WTC11 (cell line): ENCODE measurements around the gene AKAP14. TPM values are rescaled to one million over a fixed set of nuclear protein-coding genes. Genes with fewer than 3 reads are reported as not detected.

Source experiments
- ATAC-seq: fragments of 200-7000 bp; cut with Tn5 transposase; 2 replicates; pipeline ENCODE4 v1.10.0; 2021; ENCODE audit warnings: mild to moderate bottlenecking, moderate library complexity
- Bru-seq: library from RNA; stranded (reverse); fragments of 400-500 nt; gene quantifications from one replicate; lab custom pipeline; 2021; lab: Mats Ljungman, UMichigan
- CTCF ChIA-PET: fragments of 300-600 bp; sonication (Branson Sonifier 250); formaldehyde crosslinking; loops from one replicate; lab custom pipeline; 2021; ENCODE audit warnings: antibody characterized with exemption; lab: Charles Lee
- POLR2A ChIA-PET: fragments of 350-600 bp; sonication (Branson Sonifier 250); formaldehyde crosslinking; loops from one replicate; lab custom pipeline; 2021; ENCODE audit warnings: antibody characterized with exemption; lab: Charles Lee
- DNase-seq: peaks from one replicate; pipeline ENCODE4 v3.0.0; 2021; ENCODE audit warnings: low spot score
- H3K27ac Mint-ChIP-seq: 2 replicates; pipeline ENCODE4 v1.8.0; 2021; ENCODE audit warnings: mixed read lengths
- H3K27me3 Mint-ChIP-seq: 2 replicates; pipeline ENCODE4 v1.8.0; 2021; ENCODE audit warnings: low read depth, mild to moderate bottlenecking, moderate library complexity, mixed read lengths
- H3K36me3 Mint-ChIP-seq: 2 replicates; pipeline ENCODE4 v1.8.0; 2021; ENCODE audit warnings: mixed read lengths
- H3K4me1 Mint-ChIP-seq: 2 replicates; pipeline ENCODE4 v1.8.0; 2022; ENCODE audit warnings: mixed read lengths
- H3K4me3 Mint-ChIP-seq: 2 replicates; pipeline ENCODE4 v1.8.0; 2021; ENCODE audit warnings: mild to moderate bottlenecking, moderate library complexity, mixed read lengths
- H3K9me3 Mint-ChIP-seq: 2 replicates; pipeline ENCODE4 v1.8.0; 2021; ENCODE audit warnings: mixed read lengths
- CBFB ChIP-seq: sonication (generic); formaldehyde crosslinking; IDR thresholded peaks from 2 replicates; pipeline ENCODE4 v1.8.1; 2022; ENCODE audit warnings: mild to moderate bottlenecking, low read depth, missing genetic modification reagents
- FOXK1 ChIP-seq: sonication (generic); formaldehyde crosslinking; IDR thresholded peaks from 2 replicates; pipeline ENCODE4 v1.8.0; 2022; ENCODE audit warnings: mild to moderate bottlenecking, moderate library complexity, missing genetic modification reagents
- JUN ChIP-seq: sonication (generic); formaldehyde crosslinking; IDR thresholded peaks from 2 replicates; pipeline ENCODE4 v1.8.0; 2023; ENCODE audit warnings: mild to moderate bottlenecking, missing genetic modification reagents
- NR2C2 ChIP-seq: sonication (generic); formaldehyde crosslinking; IDR thresholded peaks from 2 replicates; pipeline ENCODE4 v1.8.0; 2022; ENCODE audit warnings: mild to moderate bottlenecking, missing genetic modification reagents
- NR3C1 ChIP-seq: sonication (generic); formaldehyde crosslinking; conservative IDR thresholded peaks from 2 replicates; pipeline ENCODE4 v1.8.1; 2023; ENCODE audit warnings: low read depth, mild to moderate bottlenecking, missing genetic modification reagents
- OVOL2 ChIP-seq: fragments of 250-450 bp; sonication (Bioruptor Pico); IDR thresholded peaks from 2 replicates; pipeline ENCODE4 v1.9.0; 2021; ENCODE audit warnings: mild to moderate bottlenecking, borderline replicate concordance
- ZNF121 ChIP-seq: sonication (generic); formaldehyde crosslinking; IDR thresholded peaks from 2 replicates; pipeline ENCODE4 v1.8.0; 2023; ENCODE audit warnings: missing genetic modification reagents
- ZNF219 ChIP-seq: sonication (generic); formaldehyde crosslinking; IDR thresholded peaks from 2 replicates; pipeline ENCODE4 v1.8.0; 2023; ENCODE audit warnings: missing genetic modification reagents, mild to moderate bottlenecking, borderline replicate concordance
- ZNF263 ChIP-seq: sonication (generic); formaldehyde crosslinking; IDR thresholded peaks from 2 replicates; pipeline ENCODE4 v1.8.1; 2022; ENCODE audit warnings: low read depth, mild to moderate bottlenecking, moderate library complexity, missing genetic modification reagents
- ZNF317 ChIP-seq: sonication (generic); formaldehyde crosslinking; IDR thresholded peaks from 2 replicates; pipeline ENCODE4 v1.8.1; 2023; ENCODE audit warnings: low read depth, mild to moderate bottlenecking, moderate library complexity, missing genetic modification reagents, borderline replicate concordance
- long read RNA-seq, 3 experiments: library from RNA in 1 of 3; library from capped mRNA in 1 of 3; library from polyadenylated mRNA in 1 of 3; unstranded in 2 of 3; stranded (forward) in 1 of 3; transcript quantifications; one replicate each; pipeline ENCODE4 v2.0.0, GENCODE V29; 2021
- total RNA-seq: library from RNA; stranded (reverse); gene quantifications from 3 replicates; pipeline ENCODE4 v1.2.3, GENCODE V29; 2021
- TF ChIP-seq, protein P1 (sequence below): fragments of 250-450 bp; sonication (Bioruptor Pico); IDR thresholded peaks from 2 replicates; pipeline ENCODE4 v1.9.0; 2021; ENCODE audit warnings: moderate library complexity, mild to moderate bottlenecking, inconsistent platforms, borderline replicate concordance
- TF ChIP-seq, protein P2 (sequence below): sonication (generic); formaldehyde crosslinking; IDR thresholded peaks from 2 replicates; pipeline ENCODE4 v1.8.0; 2022; ENCODE audit warnings: mild to moderate bottlenecking, missing genetic modification reagents
- TF ChIP-seq, protein P3 (sequence below): fragments of 250-450 bp; sonication (Bioruptor Pico); IDR thresholded peaks from 2 replicates; pipeline ENCODE4 v1.8.0; 2021; ENCODE audit warnings: mild to moderate bottlenecking
- TF ChIP-seq, protein P4 (sequence below): sonication (generic); formaldehyde crosslinking; IDR thresholded peaks from 2 replicates; pipeline ENCODE4 v1.8.1; 2023; ENCODE audit warnings: mild to moderate bottlenecking, missing genetic modification reagents, moderate library complexity
- TF ChIP-seq, protein P5 (sequence below): sonication (generic); formaldehyde crosslinking; IDR thresholded peaks from 2 replicates; pipeline ENCODE4 v1.8.0; 2022; ENCODE audit warnings: mild to moderate bottlenecking, missing genetic modification reagents
- TF ChIP-seq, protein P6 (sequence below): sonication (generic); formaldehyde crosslinking; IDR thresholded peaks from 2 replicates; pipeline ENCODE4 v1.8.1; 2022; ENCODE audit warnings: mild to moderate bottlenecking, missing genetic modification reagents, moderate library complexity, borderline replicate concordance
- TF ChIP-seq, protein P7 (sequence below): sonication (generic); formaldehyde crosslinking; IDR thresholded peaks from 2 replicates; pipeline ENCODE4 v1.8.1; 2023; ENCODE audit warnings: mild to moderate bottlenecking, missing genetic modification reagents

The AKAP14 gene
- total RNA-seq (0.85 to 1.6 TPM in 2 of 3 replicates, not detected in the other), Bru-seq, nascent RNA (percentile 18 among the genes with signal in this experiment)
- long read RNA-seq, experiment 1, partial matches to known transcripts, result 0 of 2 reads
- long read RNA-seq, experiment 1, other reads (novel, unspliced or antisense), result 0 of 2 reads
- long read RNA-seq, experiment 2, result 0 reads
- long read RNA-seq, experiment 3, result 0 reads

DNA sequence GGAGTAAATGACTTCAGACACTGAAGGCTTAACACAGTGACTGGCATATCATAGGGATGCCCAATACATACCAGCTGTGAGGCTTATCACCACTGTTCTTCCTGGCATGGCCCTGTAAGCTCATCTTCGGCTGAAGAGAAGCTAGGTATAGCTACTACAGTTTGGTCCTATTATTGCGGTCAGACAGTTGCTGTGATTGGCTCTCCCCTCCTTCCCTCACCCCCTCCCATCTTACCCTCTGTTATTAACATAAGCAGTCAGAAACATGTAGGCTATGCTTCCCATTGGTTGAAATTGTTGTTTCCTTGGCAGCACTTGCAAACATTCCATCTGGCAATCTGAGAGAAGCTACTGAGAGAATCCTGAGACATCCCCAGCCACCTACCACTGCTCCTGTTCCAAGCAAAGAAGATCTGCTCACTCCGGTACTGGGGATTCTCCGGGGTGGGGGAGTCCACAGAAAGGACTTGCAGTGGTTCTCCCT lies at the start of gene AKAP14:
Gene AKAP14 (plus strand): TSS at position 51 of the 484 bp plus-strand sequence. CDS start 7,331 bp downstream, outside the sequence.
- Mint-ChIP-seq H3K27me3 (no peaks in the 10 kb centered on the region), H3K9me3 (no peaks in the 10 kb centered on the region), H3K36me3 (no peaks in the 10 kb centered on the region), H3K27ac (no peak within 1 kb of the TSS; the same call in 1 of the 2 replicates), H3K4me1 (peaks cover 4% of the 10 kb centered on the region), H3K4me3 (peak within 1 kb of the TSS; percentile 45)
- ATAC-seq (peak; percentile 87), DNase-seq (no peak)
- TF ChIP-seq, protein P1, sequence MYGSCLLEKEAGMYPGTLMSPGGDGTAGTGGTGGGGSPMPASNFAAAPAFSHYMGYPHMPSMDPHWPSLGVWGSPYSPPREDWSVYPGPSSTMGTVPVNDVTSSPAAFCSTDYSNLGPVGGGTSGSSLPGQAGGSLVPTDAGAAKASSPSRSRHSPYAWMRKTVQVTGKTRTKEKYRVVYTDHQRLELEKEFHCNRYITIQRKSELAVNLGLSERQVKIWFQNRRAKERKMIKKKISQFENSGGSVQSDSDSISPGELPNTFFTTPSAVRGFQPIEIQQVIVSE (CRISPR knock-in tag), result no peak
- TF ChIP-seq, protein P2, sequence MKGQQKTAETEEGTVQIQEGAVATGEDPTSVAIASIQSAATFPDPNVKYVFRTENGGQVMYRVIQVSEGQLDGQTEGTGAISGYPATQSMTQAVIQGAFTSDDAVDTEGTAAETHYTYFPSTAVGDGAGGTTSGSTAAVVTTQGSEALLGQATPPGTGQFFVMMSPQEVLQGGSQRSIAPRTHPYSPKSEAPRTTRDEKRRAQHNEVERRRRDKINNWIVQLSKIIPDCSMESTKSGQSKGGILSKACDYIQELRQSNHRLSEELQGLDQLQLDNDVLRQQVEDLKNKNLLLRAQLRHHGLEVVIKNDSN, result no peak
- TF ChIP-seq ZNF317 (CRISPR knock-in tag) (no peak), ZNF219 (CRISPR knock-in tag) (no peak), OVOL2 (CRISPR knock-in tag) (no peak)
- TF ChIP-seq, protein P3, sequence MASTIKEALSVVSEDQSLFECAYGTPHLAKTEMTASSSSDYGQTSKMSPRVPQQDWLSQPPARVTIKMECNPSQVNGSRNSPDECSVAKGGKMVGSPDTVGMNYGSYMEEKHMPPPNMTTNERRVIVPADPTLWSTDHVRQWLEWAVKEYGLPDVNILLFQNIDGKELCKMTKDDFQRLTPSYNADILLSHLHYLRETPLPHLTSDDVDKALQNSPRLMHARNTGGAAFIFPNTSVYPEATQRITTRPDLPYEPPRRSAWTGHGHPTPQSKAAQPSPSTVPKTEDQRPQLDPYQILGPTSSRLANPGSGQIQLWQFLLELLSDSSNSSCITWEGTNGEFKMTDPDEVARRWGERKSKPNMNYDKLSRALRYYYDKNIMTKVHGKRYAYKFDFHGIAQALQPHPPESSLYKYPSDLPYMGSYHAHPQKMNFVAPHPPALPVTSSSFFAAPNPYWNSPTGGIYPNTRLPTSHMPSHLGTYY (CRISPR knock-in tag), result no peak
- POLR2A ChIA-PET, result interaction anchor here (1.5 kb wide), 1 partner anchor 43 kb away, joined by 4 read pairs; the partner anchor contains the start of gene UPF3B
- CTCF ChIA-PET, result interaction anchor here (1.2 to 1.6 kb wide), 3 partner anchors 8 to 105 kb away, joined by 3 to 15 read pairs (median 3); partner anchors contain the start of gene RPL39

DNA sequence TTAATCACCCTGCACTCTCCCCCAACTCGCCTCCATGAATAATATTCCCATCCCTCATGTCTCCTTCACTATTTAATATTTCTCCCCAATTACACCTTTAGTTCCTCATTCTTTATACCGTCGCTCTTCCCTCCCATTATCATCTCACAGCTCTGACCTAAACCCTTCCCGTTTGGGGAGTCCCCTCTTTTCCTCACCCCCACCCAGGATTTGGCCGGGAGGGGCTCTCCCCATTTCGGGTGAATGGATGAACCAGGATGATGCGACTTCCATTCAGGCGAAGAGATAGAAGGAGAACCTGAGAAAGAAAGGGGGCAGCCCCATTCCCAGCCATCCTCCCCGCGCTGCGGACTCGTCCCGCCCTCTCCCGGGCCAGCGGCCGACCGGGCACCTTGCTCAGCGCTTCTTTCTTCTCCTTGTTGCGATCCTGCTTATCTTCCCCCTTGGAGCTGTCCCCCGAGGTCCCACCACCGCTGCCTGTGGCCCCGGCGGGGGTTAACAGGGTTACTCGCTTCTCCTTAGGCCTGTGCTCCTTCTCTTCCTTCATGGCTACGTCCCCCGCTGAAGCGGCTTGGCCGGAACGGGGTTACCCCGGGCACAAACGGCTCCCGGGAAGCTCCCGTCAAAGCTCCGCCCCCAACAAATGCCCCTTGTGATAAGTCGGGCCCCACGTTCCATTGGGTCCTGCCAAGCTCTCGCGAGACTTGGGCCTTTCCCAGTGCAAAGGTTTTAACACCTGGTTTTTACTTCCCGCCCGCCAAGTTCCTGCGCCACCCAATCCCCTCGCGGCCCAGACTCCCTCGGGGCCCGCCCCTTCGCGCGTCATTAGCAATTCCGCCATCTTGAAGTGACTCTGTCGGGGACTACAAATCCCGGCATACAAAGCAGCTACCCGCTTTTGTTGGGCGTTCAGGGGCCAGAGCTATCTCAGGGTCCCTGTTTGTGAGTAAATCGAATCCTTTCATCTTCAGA lies 43.0 kb upstream of the AKAP14 start, which contains the start of gene UPF3B:
Gene UPF3B (minus strand): TSS at position 582 of the 972 bp plus-strand sequence. CDS start 35 bp downstream, at position 547.
- TF ChIP-seq ZNF263 (CRISPR knock-in tag) (no peak), CBFB (CRISPR knock-in tag) (no peak), ZNF121 (CRISPR knock-in tag) (no peak), JUN (CRISPR knock-in tag) (no peak), NR3C1 (CRISPR knock-in tag) (no peak), FOXK1 (peak; percentile 40; the same call in 1 of the 2 replicates), ZNF219 (CRISPR knock-in tag) (no peak), NR2C2 (CRISPR knock-in tag) (no peak)
- TF ChIP-seq, protein P4, sequence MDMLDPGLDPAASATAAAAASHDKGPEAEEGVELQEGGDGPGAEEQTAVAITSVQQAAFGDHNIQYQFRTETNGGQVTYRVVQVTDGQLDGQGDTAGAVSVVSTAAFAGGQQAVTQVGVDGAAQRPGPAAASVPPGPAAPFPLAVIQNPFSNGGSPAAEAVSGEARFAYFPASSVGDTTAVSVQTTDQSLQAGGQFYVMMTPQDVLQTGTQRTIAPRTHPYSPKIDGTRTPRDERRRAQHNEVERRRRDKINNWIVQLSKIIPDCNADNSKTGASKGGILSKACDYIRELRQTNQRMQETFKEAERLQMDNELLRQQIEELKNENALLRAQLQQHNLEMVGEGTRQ, result 0 out of 2 replicates have a peak, but pooled peaks have one; percentile 18
- TF ChIP-seq, protein P5, sequence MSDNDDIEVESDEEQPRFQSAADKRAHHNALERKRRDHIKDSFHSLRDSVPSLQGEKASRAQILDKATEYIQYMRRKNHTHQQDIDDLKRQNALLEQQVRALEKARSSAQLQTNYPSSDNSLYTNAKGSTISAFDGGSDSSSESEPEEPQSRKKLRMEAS (CRISPR knock-in tag), result peak; percentile 62
- TF ChIP-seq, protein P6, sequence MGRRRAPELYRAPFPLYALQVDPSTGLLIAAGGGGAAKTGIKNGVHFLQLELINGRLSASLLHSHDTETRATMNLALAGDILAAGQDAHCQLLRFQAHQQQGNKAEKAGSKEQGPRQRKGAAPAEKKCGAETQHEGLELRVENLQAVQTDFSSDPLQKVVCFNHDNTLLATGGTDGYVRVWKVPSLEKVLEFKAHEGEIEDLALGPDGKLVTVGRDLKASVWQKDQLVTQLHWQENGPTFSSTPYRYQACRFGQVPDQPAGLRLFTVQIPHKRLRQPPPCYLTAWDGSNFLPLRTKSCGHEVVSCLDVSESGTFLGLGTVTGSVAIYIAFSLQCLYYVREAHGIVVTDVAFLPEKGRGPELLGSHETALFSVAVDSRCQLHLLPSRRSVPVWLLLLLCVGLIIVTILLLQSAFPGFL (CRISPR knock-in tag), result no peak
- TF ChIP-seq, protein P7, sequence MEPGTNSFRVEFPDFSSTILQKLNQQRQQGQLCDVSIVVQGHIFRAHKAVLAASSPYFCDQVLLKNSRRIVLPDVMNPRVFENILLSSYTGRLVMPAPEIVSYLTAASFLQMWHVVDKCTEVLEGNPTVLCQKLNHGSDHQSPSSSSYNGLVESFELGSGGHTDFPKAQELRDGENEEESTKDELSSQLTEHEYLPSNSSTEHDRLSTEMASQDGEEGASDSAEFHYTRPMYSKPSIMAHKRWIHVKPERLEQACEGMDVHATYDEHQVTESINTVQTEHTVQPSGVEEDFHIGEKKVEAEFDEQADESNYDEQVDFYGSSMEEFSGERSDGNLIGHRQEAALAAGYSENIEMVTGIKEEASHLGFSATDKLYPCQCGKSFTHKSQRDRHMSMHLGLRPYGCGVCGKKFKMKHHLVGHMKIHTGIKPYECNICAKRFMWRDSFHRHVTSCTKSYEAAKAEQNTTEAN (CRISPR knock-in tag), result no peak
- no peaks in the 10 kb centered on the region for H3K9me3 Mint-ChIP-seq
- no peaks in the 10 kb centered on the region; the same call in 1 of the 2 replicates for H3K27me3 Mint-ChIP-seq
- DNase-seq, result peak; percentile 95
- peak; percentile 97 for ATAC-seq
- POLR2A ChIA-PET, result interaction anchor here (0.6 to 1.8 kb wide), 7 partner anchors 16 to 86 kb away, joined by 3 to 15 read pairs (median 4); partner anchors contain the start of genes AKAP14, RNF113A and RPL39
- H3K4me3 Mint-ChIP-seq, result peak within 1 kb of the TSS; percentile 90
- CTCF ChIA-PET, result interaction anchor here (0.5 to 1.9 kb wide), 8 partner anchors 17 to 243 kb away, joined by 3 to 14 read pairs (median 4); partner anchors contain the start of gene SOWAHD
- 0 out of 2 replicates have a peak, but pooled peaks cover 4% of the 10 kb centered on the region for H3K4me1 Mint-ChIP-seq
- peak within 1 kb of the TSS; percentile 97 for H3K27ac Mint-ChIP-seq
- H3K36me3 Mint-ChIP-seq, result peaks cover 27% of the 10 kb centered on the region
